Uterus (tissue), 2 donors: ENCODE results near the gene GALNT3.

Experiments used
- POLR2A ChIP-seq, 2 donors: fragments of 450-650 bp; IDR thresholded peaks; one replicate each; pipeline ENCODE4 v1.6.1; 2016; ENCODE audit warnings: antibody characterized with exemption in 2 of 2, mild to moderate bottlenecking in 1 of 2, moderate library complexity in 1 of 2
- TF ChIP-seq, protein P1 (sequence below), 4 experiments: fragments of 200-600 bp in 2 of 4; fragments of 450-650 bp in 2 of 4; sonication (generic) in 2 of 4; IDR thresholded peaks; one replicate each; pipeline ENCODE4 v1.5.1; 2016 to 2019; ENCODE audit warnings: antibody characterized with exemption in 4 of 4, mild to moderate bottlenecking in 2 of 4, moderate library complexity in 1 of 4

DNA sequence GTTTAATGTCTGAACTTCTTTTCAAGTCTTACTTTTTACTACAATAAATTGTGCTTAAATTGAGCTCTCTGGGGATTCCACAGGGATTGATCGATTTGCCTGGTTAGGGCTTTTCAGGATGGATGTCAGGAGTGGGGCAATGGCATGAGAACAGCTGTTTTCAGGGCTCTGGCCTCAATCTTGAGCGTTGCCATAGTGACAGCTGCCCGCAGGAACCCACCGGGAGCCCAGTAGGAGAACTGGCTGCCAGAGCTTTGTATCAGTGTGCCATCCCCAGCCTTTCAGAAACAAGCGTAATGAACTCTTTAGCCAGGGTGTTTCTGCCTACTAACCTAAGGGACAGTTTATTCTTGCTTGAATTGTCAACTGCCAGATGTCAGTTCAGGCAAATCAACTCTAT lies 93.5 kb downstream of the GALNT3 start:
- TF ChIP-seq, protein P1, sequence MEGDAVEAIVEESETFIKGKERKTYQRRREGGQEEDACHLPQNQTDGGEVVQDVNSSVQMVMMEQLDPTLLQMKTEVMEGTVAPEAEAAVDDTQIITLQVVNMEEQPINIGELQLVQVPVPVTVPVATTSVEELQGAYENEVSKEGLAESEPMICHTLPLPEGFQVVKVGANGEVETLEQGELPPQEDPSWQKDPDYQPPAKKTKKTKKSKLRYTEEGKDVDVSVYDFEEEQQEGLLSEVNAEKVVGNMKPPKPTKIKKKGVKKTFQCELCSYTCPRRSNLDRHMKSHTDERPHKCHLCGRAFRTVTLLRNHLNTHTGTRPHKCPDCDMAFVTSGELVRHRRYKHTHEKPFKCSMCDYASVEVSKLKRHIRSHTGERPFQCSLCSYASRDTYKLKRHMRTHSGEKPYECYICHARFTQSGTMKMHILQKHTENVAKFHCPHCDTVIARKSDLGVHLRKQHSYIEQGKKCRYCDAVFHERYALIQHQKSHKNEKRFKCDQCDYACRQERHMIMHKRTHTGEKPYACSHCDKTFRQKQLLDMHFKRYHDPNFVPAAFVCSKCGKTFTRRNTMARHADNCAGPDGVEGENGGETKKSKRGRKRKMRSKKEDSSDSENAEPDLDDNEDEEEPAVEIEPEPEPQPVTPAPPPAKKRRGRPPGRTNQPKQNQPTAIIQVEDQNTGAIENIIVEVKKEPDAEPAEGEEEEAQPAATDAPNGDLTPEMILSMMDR (IDR thresholded peaks at IDR 0.05), result no peak
- no peak for TF ChIP-seq POLR2A (IDR thresholded peaks at IDR 0.05)
